K562 (cell line): ENCODE results near the gene PRR15L. TPM values are rescaled to one million over a fixed set of nuclear protein-coding genes. Genes with fewer than 3 reads are reported as not detected.

Experiments used
- HCFC1 ChIP-seq: IDR thresholded peaks from 2 replicates; pipeline ENCODE4 v1.6.1; 2012; ENCODE audit warnings: low read depth, low read length, improper control_type of control experiment
- MEIS2 ChIP-seq: fragments of 450-650 bp; IDR thresholded peaks from 2 replicates; pipeline ENCODE4 v1.6.1; 2014; ENCODE audit warnings: mild to moderate bottlenecking; ENCODE audit not compliant: partially characterized antibody
- MGA ChIP-seq: fragments of 450-650 bp; IDR thresholded peaks from 2 replicates; pipeline ENCODE4 v1.6.1; 2016; ENCODE audit warnings: mild to moderate bottlenecking, moderate library complexity
- MNT ChIP-seq, 2 experiments: fragments of 450-650 bp; conservative IDR thresholded peaks; 2 replicates each; pipeline ENCODE4 v1.6.1; 2017; ENCODE audit warnings: mild to moderate bottlenecking in 2 of 2, moderate library complexity in 2 of 2
- PRDM10 ChIP-seq: fragments of 450-650 bp; IDR thresholded peaks from 2 replicates; pipeline ENCODE4 v1.6.1; 2018; ENCODE audit not compliant: partially characterized antibody
- TCF7 ChIP-seq: sonication (generic); IDR thresholded peaks from 2 replicates; pipeline ENCODE4 v1.6.1; 2016; ENCODE audit warnings: antibody characterized with exemption, borderline replicate concordance
- ZFPM2 ChIP-seq: fragments of 250-450 bp; sonication (Bioruptor Pico); IDR thresholded peaks from 2 replicates; pipeline ENCODE4 v1.5.1; 2022; ENCODE audit warnings: mild to moderate bottlenecking
- ZNF121 ChIP-seq: sonication (generic); formaldehyde crosslinking; conservative IDR thresholded peaks from 2 replicates; pipeline ENCODE4 v1.8.0; 2022; ENCODE audit warnings: missing genetic modification reagents
- polyA plus RNA-seq, 8 experiments: library from polyadenylated mRNA; depleted of rRNA in 4 of 8; stranded (reverse) in 5 of 8; unstranded in 3 of 8; fragments of >200 nt; fragmentation: Nextera tagmentation in 2 of 8; fragmentation: Illumina TruSeq in 1 of 8; extraction: Ambion mirVana in 2 of 8; extraction: Trizol in 1 of 8; gene quantifications; 2 replicates each; pipeline versions ENCODE4 v1.2.1 to v1.2.3, GENCODE V29; 2011 to 2014; ENCODE audit warnings: inconsistent platforms in 1 of 8, missing spikeins in 1 of 8
- total RNA-seq, 7 experiments: library from RNA; depleted of rRNA in 6 of 7; stranded (reverse); fragments of >200 nt in 6 of 7; fragmentation: Illumina TruSeq in 2 of 7; extraction: Trizol in 2 of 7; gene quantifications; 2 replicates each; pipeline versions ENCODE4 v1.2.1 to v1.2.3, GENCODE V29; 2011 to 2021; ENCODE audit warnings: low replicate concordance in 1 of 7

Gene PRR15L
- total and polyA plus RNA-seq, 9 of the 15 experiments (the other 6 are each of a cell fraction or from before 2014, with no cell fraction given), result 0.03 TPM; not detected in 8

DNA sequence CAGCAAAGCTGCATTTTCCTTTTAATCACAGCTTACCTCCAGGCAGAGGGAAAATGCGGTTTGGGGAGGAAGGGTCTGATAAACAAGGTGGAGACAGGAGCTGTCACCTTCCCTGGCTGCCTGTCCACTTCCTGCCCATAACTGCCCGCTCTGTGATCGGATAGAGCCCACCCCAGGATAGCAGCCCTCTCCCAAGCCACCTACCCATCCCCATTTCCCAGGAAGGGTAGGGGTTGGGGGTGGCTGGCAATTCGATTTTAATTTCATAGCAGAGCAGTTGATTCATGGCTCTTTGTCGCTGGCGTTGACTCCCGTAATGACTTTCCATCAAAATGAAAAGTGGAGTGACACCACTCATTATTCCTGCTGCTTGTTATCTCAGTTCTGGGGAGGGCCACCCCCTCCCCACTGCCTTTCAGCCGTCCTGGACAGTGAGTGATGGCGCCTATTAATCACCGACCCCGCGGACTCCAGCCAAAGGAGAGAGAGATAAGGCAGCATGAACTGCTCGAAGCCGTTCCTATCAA lies 24.5 kb upstream of the PRR15L start (continued):
- TF ChIP-seq MNT (conservative IDR thresholded peaks at IDR 0.05) (no peak), ZFPM2 (CRISPR knock-in tag) (0 out of 2 replicates have a peak, but pooled peaks have one; percentile 52), ZNF121 (CRISPR knock-in tag) (no peak), MEIS2 (peak; percentile 100), PRDM10 (peak; percentile 50), MGA (peak; percentile 29), TCF7 (0 out of 2 replicates have a peak, but pooled peaks have one; percentile 8), HCFC1 (no peak)
